ENCODE measurements around the gene RIC1.

RIC1 gene

DNA sequence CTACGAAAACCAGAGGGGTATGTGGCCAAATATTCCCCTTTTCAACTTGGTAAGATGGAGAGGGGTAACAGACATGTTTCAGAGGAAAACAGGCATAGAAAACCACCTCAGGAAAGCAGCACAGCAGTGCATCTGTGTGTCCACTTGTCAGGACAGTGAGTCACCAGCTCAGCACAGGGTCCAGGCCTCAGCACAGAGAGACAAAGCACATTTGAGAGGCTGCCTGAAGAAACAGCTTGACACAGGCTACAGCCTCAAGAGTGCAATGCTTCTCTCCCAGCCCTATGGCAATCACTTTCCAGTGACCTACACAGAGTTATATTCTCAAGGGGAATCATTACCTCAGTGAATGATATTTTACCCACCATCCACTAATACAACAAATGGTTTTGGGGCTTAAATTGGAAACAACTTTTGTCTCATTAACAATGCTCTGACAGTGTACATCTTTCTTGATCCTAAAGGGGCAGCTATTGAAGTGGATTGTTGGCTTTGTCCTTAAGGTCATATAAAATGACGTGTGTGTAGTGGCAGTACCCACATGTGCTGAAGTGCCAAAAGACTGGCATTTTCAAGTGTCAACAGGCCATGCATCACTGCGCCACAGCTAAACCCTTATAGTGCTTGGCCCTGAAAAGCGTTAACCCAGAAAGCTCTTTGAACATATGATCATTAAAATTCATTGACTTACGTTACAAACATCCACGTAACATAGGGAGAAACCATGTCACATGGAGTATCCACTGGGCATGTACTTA is 157.6 kb downstream of the RIC1 start:
- DNase-seq (ENCODE audit: low read depth): no peak
- H3K4me3 ChIP-seq (ENCODE audit: low read depth, low read length): no peak overlapping the region
- TF ChIP-seq, protein P1, sequence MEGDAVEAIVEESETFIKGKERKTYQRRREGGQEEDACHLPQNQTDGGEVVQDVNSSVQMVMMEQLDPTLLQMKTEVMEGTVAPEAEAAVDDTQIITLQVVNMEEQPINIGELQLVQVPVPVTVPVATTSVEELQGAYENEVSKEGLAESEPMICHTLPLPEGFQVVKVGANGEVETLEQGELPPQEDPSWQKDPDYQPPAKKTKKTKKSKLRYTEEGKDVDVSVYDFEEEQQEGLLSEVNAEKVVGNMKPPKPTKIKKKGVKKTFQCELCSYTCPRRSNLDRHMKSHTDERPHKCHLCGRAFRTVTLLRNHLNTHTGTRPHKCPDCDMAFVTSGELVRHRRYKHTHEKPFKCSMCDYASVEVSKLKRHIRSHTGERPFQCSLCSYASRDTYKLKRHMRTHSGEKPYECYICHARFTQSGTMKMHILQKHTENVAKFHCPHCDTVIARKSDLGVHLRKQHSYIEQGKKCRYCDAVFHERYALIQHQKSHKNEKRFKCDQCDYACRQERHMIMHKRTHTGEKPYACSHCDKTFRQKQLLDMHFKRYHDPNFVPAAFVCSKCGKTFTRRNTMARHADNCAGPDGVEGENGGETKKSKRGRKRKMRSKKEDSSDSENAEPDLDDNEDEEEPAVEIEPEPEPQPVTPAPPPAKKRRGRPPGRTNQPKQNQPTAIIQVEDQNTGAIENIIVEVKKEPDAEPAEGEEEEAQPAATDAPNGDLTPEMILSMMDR (IDR thresholded peaks at IDR 0.05; ENCODE audit: control insufficient read depth, extremely low read depth, insufficient read depth): no peak

- H3K4me3 ChIP-seq (ENCODE audit: low read depth, low read length): no peak overlapping the region
- no peak for DNase-seq (ENCODE audit: low read depth)
- TF ChIP-seq, protein P1 (IDR thresholded peaks at IDR 0.05; ENCODE audit: control insufficient read depth, extremely low read depth, insufficient read depth): no peak
Observed at GRCh38 chr9:5787220-5787619, 158.3 kb downstream of the RIC1 start.

- H3K4me3 ChIP-seq (ENCODE audit: low read depth, low read length): no peak overlapping the region
- DNase-seq (ENCODE audit: low read depth): no peak
- TF ChIP-seq, protein P1 (IDR thresholded peaks at IDR 0.05; ENCODE audit: control insufficient read depth, extremely low read depth, insufficient read depth): no peak
Observed at GRCh38 chr9:5787759-5788302, 158.9 kb downstream of the RIC1 start.

DNA sequence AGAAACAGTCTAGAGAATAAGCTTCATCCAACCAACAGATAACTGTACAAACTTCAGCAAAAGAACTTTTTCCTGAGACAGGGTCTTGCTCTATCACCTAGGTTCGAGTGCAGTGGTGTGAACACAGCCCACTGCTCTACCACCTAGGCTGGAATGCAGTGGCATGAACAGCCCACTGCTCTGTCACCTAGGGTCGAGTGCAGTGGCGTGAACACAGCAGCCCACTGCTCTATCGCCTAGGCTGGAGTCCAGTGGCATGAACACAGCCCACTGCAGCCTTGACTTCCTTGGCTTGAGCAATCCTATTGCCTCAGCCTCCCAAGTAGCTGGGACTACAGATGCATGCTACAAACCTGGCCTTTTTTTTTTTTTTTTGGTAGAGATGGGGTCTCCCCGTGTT is 160.6 kb downstream of the RIC1 start:
- no peak for DNase-seq (ENCODE audit: low read depth)
- TF ChIP-seq, protein P1 (IDR thresholded peaks at IDR 0.05; ENCODE audit: control insufficient read depth, extremely low read depth, insufficient read depth): no peak
- H3K4me3 ChIP-seq (ENCODE audit: low read depth, low read length): no peak overlapping the region

GRCh38 chr9:5790923-5791322 is 162.0 kb downstream of the RIC1 start:
- H3K4me3 ChIP-seq (ENCODE audit: low read depth, low read length): no peak overlapping the region
- TF ChIP-seq, protein P1 (IDR thresholded peaks at IDR 0.05; ENCODE audit: control insufficient read depth, extremely low read depth, insufficient read depth): no peak
- no peak for DNase-seq (ENCODE audit: low read depth)

DNA sequence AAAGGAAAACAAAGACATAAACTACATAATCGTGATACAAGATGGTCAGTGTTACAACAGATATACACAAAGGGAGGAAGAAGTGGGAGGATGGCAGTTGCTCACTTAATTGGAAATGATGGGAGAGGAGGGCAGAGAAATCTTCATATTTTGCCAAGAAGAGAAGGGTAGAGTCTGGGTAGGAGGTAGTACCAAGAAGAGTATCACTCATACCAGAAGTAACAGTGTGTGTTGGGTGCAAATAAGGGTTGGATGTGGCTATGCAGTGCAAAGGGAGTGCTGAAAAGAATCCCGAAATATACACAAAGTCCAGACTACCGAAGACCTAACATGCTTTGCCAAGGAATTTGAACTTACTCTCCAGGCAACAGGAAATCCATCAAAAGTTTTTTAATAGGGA is 163.0 kb downstream of the RIC1 start:
- TF ChIP-seq, protein P1 (IDR thresholded peaks at IDR 0.05; ENCODE audit: control insufficient read depth, extremely low read depth, insufficient read depth): no peak
- DNase-seq (ENCODE audit: low read depth): no peak

GRCh38 chr9:5793812-5794211 is 164.9 kb downstream of the RIC1 start:
- no peak overlapping the region for H3K4me3 ChIP-seq (ENCODE audit: low read depth, low read length)
- TF ChIP-seq, protein P1 (IDR thresholded peaks at IDR 0.05; ENCODE audit: control insufficient read depth, extremely low read depth, insufficient read depth): no peak
- DNase-seq (ENCODE audit: low read depth): no peak

More for the DNA sequence above, 163.0 kb downstream of the RIC1 start:
- H3K4me3 ChIP-seq (ENCODE audit: low read depth, low read length): no peak overlapping the region
